GM12891 (cell line): ENCODE data around the gene CEP104.

Source experiments
- PAX5 ChIP-seq: IDR thresholded peaks from 2 replicates; pipeline ENCODE4 v1.6.1; 2011; ENCODE audit warnings: low read length, moderate library complexity, mild to moderate bottlenecking; ENCODE audit not compliant: insufficient read depth, severe bottlenecking
- POLR2A ChIP-seq: IDR thresholded peaks from 2 replicates; pipeline ENCODE4 v1.6.1; 2011; ENCODE audit warnings: low read depth, low read length, control low read depth

DNA sequence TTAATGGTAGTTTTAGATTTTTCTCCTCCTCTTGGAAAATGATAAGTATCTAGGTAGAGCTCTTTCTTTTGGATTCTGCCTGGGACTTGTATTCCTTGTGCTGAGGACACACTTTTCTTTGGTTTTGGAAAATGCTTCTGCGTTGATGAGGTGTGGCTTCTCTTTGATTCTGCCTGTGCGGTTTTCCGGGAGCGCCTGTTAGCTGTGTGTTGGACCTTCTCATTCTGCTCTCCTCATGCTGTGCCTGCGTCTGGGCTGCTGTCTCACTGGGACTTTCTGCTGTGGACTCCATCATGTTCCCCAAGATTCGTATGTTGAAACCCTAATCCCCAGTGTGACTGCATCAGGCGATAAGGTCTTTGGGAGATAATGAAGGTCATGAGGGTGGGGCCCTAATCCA, 22.1 kb upstream of the CEP104 start:
- TF ChIP-seq PAX5 (no peak), POLR2A (no peak)
